Fibroblast of lung (primary cell): ENCODE results near the gene VKORC1L1.
"Not testable (repeated sequence)": the region's sequence is repeated elsewhere in the genome, so short reads cannot be mapped to it uniquely, and the experiment has no call there.

ENCODE experiments used
- EZH2 ChIP-seq: IDR thresholded peaks from 2 replicates; pipeline ENCODE4 v1.5.1; 2012; ENCODE audit warnings: low read length, control low read depth, mild to moderate bottlenecking; ENCODE audit errors: missing control alignments
- TF ChIP-seq, protein P1 (sequence below), 2 donors: IDR thresholded peaks in 1 of 2; conservative IDR thresholded peaks in 1 of 2; 1 replicate in 1 of 2; 2 replicates in 1 of 2; pipeline ENCODE4 v1.5.1; 2011 to 2012; ENCODE audit warnings: low read length in 2 of 2, control low read depth in 1 of 2, inconsistent platforms in 1 of 2, low read depth in 1 of 2, mild to moderate bottlenecking in 1 of 2

- TF ChIP-seq EZH2, result not testable (repeated sequence)
- TF ChIP-seq, protein P1, sequence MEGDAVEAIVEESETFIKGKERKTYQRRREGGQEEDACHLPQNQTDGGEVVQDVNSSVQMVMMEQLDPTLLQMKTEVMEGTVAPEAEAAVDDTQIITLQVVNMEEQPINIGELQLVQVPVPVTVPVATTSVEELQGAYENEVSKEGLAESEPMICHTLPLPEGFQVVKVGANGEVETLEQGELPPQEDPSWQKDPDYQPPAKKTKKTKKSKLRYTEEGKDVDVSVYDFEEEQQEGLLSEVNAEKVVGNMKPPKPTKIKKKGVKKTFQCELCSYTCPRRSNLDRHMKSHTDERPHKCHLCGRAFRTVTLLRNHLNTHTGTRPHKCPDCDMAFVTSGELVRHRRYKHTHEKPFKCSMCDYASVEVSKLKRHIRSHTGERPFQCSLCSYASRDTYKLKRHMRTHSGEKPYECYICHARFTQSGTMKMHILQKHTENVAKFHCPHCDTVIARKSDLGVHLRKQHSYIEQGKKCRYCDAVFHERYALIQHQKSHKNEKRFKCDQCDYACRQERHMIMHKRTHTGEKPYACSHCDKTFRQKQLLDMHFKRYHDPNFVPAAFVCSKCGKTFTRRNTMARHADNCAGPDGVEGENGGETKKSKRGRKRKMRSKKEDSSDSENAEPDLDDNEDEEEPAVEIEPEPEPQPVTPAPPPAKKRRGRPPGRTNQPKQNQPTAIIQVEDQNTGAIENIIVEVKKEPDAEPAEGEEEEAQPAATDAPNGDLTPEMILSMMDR (conservative IDR thresholded peaks at IDR 0.05 in 1 of 2, IDR thresholded peaks at IDR 0.05 in 1 of 2; ENCODE audit: low read depth in 1 of 2, low read length in 2 of 2), result not testable (repeated sequence)
Observed at GRCh38 chr7:65897289-65897688, 24.4 kb downstream of the VKORC1L1 start.
